Neural cell (in vitro differentiated cells): ENCODE results near the gene ACD.

Experiments used
- EP300 ChIP-seq: fragments of 450-650 bp; conservative IDR thresholded peaks from 2 replicates; pipeline ENCODE4 v1.6.1; 2014; ENCODE audit warnings: antibody characterized with exemption, mild to moderate bottlenecking, moderate library complexity; ENCODE audit not compliant: poor library complexity, severe bottlenecking
- TAF1 ChIP-seq: IDR thresholded peaks from 2 replicates; pipeline ENCODE4 v1.6.1; 2012; ENCODE audit warnings: low read depth

GRCh38 chr16:67704110-67704509 is 44.0 kb upstream of the ACD start:
- TF ChIP-seq EP300 (no peak), TAF1 (no peak)
